ENCODE data around the gene IPMK.

- TF ChIP-seq POLR2A (IDR thresholded peaks at IDR 0.05; ENCODE audit: low read length) (no peak), GATA1 (IDR thresholded peaks at IDR 0.05; ENCODE audit: low read depth, low read length) (no peak)
Observed at GRCh38 chr10:58316874-58317273, 49.2 kb upstream of the IPMK start.
